Nephron progenitor cell (in vitro differentiated cells): ENCODE results near the gene TM7SF2.

Source experiments
- DNase-seq: peaks from one replicate; pipeline ENCODE4 v3.0.0; 2021
- H3K27ac Mint-ChIP-seq: 2 replicates; pipeline ENCODE4 v1.8.0; 2021; ENCODE audit warnings: mild to moderate bottlenecking, moderate library complexity, mixed read lengths
- H3K27me3 Mint-ChIP-seq: 2 replicates; pipeline ENCODE4 v1.8.0; 2021; ENCODE audit warnings: mild to moderate bottlenecking, low read depth, mixed read lengths; ENCODE audit not compliant: poor library complexity
- H3K36me3 Mint-ChIP-seq: 2 replicates; pipeline ENCODE4 v1.8.0; 2021; ENCODE audit warnings: low read depth, mixed read lengths
- H3K4me1 Mint-ChIP-seq: 2 replicates; pipeline ENCODE4 v1.8.0; 2021; ENCODE audit warnings: mixed read lengths
- H3K4me3 Mint-ChIP-seq: 2 replicates; pipeline ENCODE4 v1.8.0; 2021; ENCODE audit warnings: mild to moderate bottlenecking, moderate library complexity, mixed read lengths
- H3K9me3 Mint-ChIP-seq: 2 replicates; pipeline ENCODE4 v1.8.0; 2021; ENCODE audit warnings: mild to moderate bottlenecking, moderate library complexity, mixed read lengths
- TF ChIP-seq, protein P1 (sequence below): fragments of 200-600 bp; sonication (generic); IDR thresholded peaks from 2 replicates; pipeline ENCODE4 v1.5.0; 2021; ENCODE audit warnings: antibody characterized with exemption

TM7SF2 gene

DNA sequence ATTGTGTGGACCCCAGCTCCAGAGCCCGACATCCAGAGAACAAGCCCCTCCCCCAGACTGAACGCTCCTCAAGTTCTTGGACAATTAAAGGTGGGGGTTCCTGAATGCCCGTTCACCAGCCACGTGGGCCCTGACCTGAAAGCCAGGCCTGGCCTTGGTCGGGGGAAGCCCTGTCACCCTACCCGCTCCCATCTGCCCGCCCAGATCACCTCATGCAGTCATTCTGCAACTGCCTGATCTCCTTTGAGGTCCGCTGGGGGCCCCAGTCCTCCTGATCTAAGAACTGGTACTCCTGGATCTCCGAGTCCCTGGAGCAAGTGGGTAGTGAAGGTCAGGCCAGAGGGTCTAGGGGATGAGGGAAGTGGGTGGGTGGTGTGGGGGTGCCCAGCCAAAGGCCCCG, 44.2 kb upstream of the TM7SF2 start:
- H3K9me3 Mint-ChIP-seq, result no peaks in the 10 kb centered on the region
- no peaks in the 10 kb centered on the region for H3K36me3 Mint-ChIP-seq
- TF ChIP-seq, protein P1, sequence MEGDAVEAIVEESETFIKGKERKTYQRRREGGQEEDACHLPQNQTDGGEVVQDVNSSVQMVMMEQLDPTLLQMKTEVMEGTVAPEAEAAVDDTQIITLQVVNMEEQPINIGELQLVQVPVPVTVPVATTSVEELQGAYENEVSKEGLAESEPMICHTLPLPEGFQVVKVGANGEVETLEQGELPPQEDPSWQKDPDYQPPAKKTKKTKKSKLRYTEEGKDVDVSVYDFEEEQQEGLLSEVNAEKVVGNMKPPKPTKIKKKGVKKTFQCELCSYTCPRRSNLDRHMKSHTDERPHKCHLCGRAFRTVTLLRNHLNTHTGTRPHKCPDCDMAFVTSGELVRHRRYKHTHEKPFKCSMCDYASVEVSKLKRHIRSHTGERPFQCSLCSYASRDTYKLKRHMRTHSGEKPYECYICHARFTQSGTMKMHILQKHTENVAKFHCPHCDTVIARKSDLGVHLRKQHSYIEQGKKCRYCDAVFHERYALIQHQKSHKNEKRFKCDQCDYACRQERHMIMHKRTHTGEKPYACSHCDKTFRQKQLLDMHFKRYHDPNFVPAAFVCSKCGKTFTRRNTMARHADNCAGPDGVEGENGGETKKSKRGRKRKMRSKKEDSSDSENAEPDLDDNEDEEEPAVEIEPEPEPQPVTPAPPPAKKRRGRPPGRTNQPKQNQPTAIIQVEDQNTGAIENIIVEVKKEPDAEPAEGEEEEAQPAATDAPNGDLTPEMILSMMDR, result no peak
- H3K27ac Mint-ChIP-seq, result no peak overlapping the region
- peaks cover 18% of the 10 kb centered on the region for H3K4me1 Mint-ChIP-seq
- H3K4me3 Mint-ChIP-seq, result no peak overlapping the region
- DNase-seq, result no peak
- peaks cover 5% of the 10 kb centered on the region for H3K27me3 Mint-ChIP-seq

DNA sequence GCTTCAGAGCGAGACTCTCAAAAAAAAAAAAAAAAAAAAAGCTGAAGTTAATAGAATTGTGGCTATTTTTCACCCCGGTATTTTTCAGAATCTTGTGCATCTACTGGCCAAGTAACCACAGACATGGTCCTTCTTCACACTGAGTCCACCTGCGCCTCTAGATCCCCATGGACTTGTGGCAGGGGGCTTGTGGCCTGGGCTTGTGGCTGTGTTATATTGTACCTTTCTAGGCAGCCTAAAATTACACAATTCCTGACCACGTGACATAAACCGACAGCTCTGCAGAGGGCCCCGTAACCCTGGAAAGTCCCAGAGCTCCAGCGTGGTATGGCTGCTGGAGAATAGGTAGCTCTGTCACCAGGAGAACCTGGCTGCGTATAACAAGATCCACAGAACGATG, 42.5 kb upstream of the TM7SF2 start:
- Mint-ChIP-seq H3K9me3 (no peaks in the 10 kb centered on the region), H3K4me3 (no peak overlapping the region), H3K4me1 (peaks cover 18% of the 10 kb centered on the region), H3K36me3 (no peaks in the 10 kb centered on the region), H3K27ac (no peak overlapping the region), H3K27me3 (no peaks in the 10 kb centered on the region)
- no peak for DNase-seq
- TF ChIP-seq, protein P1, result no peak

DNA sequence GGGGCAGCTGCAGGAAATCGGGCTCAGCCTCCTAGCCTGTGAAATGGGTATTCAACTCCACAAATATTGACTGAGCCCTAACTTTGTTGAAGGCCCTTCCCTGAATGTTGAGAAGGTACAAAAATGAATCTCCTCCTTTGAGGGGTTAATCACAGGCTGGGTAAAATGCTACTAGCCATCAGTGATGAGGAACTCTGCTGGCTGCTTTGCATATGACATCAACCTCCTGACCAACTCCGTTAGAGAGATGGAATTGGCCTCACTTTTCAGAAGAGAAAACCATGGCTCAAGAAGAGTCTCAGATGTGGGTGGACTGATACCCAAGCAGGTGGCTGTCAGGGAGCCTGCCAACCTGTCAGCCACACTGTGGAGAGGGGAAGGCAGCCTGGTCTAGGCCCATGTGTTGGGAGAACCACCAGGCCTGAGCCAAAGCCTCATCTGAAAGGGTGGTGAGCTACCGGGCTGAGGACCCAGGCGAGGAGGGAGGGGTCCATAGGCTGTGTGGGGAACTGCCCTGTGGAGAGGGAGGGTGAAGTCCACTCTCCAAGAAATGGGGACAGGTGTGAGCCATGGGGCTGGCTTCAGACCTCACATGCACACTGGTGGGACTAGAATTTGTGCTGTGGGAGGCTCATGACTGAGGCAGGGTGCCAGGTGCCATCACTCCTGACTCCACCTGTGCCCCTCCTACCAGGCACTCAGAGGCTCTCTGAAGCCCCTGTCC, 39.6 kb upstream of the TM7SF2 start:
- no peak overlapping the region for H3K27ac Mint-ChIP-seq
- no peaks in the 10 kb centered on the region for H3K9me3 Mint-ChIP-seq
- H3K4me3 Mint-ChIP-seq, result no peak overlapping the region
- TF ChIP-seq, protein P1, result no peak
- peaks cover 17% of the 10 kb centered on the region for H3K36me3 Mint-ChIP-seq
- H3K27me3 Mint-ChIP-seq, result no peaks in the 10 kb centered on the region
- H3K4me1 Mint-ChIP-seq, result peaks cover 11% of the 10 kb centered on the region
- no peak for DNase-seq

DNA sequence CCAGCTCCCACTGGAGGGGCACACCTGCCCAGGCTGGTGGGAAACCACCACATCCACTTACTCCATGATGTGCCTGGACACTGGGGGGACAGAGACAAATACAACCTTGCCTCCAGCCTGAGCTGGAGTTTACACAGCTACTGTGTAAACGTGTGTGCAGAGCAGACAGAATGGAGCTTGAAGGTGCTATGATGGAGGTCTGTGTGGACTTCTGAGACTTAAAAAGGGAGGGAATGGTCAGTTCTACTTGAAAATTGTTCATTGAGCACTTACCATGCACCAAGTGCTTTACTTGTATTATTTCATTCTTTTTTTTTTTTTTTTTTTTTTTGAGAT, 39.1 kb upstream of the TM7SF2 start:
- Mint-ChIP-seq H3K9me3 (no peaks in the 10 kb centered on the region), H3K4me3 (no peak overlapping the region), H3K27ac (no peak overlapping the region), H3K27me3 (no peaks in the 10 kb centered on the region), H3K4me1 (peaks cover 7% of the 10 kb centered on the region), H3K36me3 (peaks cover 21% of the 10 kb centered on the region)
- DNase-seq, result no peak
- TF ChIP-seq, protein P1, result no peak

DNA sequence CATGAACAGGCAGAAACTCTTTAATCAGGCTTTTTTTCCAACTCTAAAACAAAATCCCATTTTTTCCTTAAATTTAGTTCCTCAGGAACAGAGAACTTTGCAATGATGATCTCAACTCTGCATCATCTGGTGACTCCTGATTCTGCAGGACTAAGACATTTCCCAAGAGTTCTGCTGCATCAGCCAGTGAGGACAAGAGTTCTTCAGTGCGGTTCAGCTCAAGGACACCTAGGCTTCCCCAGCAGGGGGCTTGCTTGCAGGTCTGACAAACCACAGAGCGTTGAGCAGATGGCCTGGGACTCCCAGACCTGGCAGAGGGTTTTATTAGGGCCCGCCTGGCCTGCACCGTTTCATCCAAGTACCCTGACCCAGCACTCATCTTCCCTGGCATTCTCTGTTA, 34.2 kb upstream of the TM7SF2 start:
- Mint-ChIP-seq H3K27ac (no peak overlapping the region), H3K4me1 (peaks cover 29% of the 10 kb centered on the region), H3K4me3 (no peak overlapping the region), H3K27me3 (no peaks in the 10 kb centered on the region), H3K36me3 (peaks cover 47% of the 10 kb centered on the region), H3K9me3 (no peaks in the 10 kb centered on the region)
- no peak for DNase-seq
- TF ChIP-seq, protein P1, result no peak

DNA sequence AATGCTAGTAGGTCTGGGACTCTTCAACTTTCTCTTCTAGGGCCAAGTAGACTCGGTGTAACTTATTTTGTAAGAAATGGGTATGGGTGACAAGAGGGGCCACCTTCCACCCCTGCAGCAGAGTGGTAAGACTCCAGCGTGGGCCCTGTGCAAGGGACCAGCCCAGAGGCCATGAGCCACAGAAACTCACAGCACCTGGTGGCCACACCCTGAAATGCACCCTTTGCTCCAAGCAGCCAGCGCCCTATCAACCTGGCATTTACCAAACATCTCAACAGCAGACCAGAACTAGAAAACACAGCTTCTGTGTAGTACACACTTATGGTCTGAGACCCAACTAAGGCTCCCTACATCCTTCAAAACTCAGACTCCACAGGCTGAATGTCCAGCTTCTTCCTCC, 33.5 kb upstream of the TM7SF2 start:
- H3K9me3 Mint-ChIP-seq, result no peaks in the 10 kb centered on the region
- no peaks in the 10 kb centered on the region for H3K27me3 Mint-ChIP-seq
- peak overlapping the region; percentile 5 for H3K27ac Mint-ChIP-seq
- TF ChIP-seq, protein P1, result peak; percentile 53
- H3K4me3 Mint-ChIP-seq, result no peak overlapping the region
- H3K36me3 Mint-ChIP-seq, result peaks cover 47% of the 10 kb centered on the region
- H3K4me1 Mint-ChIP-seq, result peaks cover 36% of the 10 kb centered on the region
- DNase-seq, result peak; percentile 66
